Measurements from ENCODE around the gene EIF3K.

EIF3K gene

GRCh38 chr19:38683393-38684077 is 64.5 kb downstream of the EIF3K start:
- Histone ChIP-seq H3K9me3 (ENCODE audit: low read length) (peaks cover 3% of the 10 kb centered on the region), H3K4me3 (ENCODE audit: low read length) (no peak overlapping the region), H2AFZ (ENCODE audit: low read depth, low read length) (no peak overlapping the region), H3K4me1 (ENCODE audit: insufficient read depth, low read length) (peaks cover 12% of the 10 kb centered on the region), H3K36me3 (ENCODE audit: insufficient read depth, low read length) (peaks cover 8% of the 10 kb centered on the region), H3K27me3 (ENCODE audit: insufficient read depth, low read length) (no peaks in the 10 kb centered on the region)

GRCh38 chr19:38684078-38684861 is 65.3 kb downstream of the EIF3K start:
- Histone ChIP-seq H3K9me3 (ENCODE audit: low read length) (peaks cover 3% of the 10 kb centered on the region), H2AFZ (ENCODE audit: low read depth, low read length) (no peak overlapping the region), H3K4me3 (ENCODE audit: low read length) (no peak overlapping the region), H3K27me3 (ENCODE audit: insufficient read depth, low read length) (no peaks in the 10 kb centered on the region), H3K36me3 (ENCODE audit: insufficient read depth, low read length) (peaks cover 2% of the 10 kb centered on the region), H3K4me1 (ENCODE audit: insufficient read depth, low read length) (peaks cover 12% of the 10 kb centered on the region)

- Histone ChIP-seq H3K9me3 (ENCODE audit: low read length) (peaks cover 3% of the 10 kb centered on the region), H3K4me1 (ENCODE audit: insufficient read depth, low read length) (peaks cover 12% of the 10 kb centered on the region), H3K4me3 (ENCODE audit: low read length) (no peak overlapping the region), H3K36me3 (ENCODE audit: insufficient read depth, low read length) (no peaks in the 10 kb centered on the region), H3K27me3 (ENCODE audit: insufficient read depth, low read length) (no peaks in the 10 kb centered on the region), H2AFZ (ENCODE audit: low read depth, low read length) (no peak overlapping the region)
Measured at GRCh38 chr19:38684862-38685665, 66.1 kb downstream of the EIF3K start.

GRCh38 chr19:38685666-38686529 is 66.9 kb downstream of the EIF3K start:
- Histone ChIP-seq H3K36me3 (ENCODE audit: insufficient read depth, low read length) (no peaks in the 10 kb centered on the region), H3K27me3 (ENCODE audit: insufficient read depth, low read length) (no peaks in the 10 kb centered on the region), H2AFZ (ENCODE audit: low read depth, low read length) (no peak overlapping the region), H3K4me1 (ENCODE audit: insufficient read depth, low read length) (peaks cover 12% of the 10 kb centered on the region), H3K4me3 (ENCODE audit: low read length) (no peak overlapping the region), H3K9me3 (ENCODE audit: low read length) (peaks cover 3% of the 10 kb centered on the region)

- H3K36me3 ChIP-seq (ENCODE audit: insufficient read depth, low read length): no peaks in the 10 kb centered on the region
- no peaks in the 10 kb centered on the region for H3K27me3 ChIP-seq (ENCODE audit: insufficient read depth, low read length)
- H2AFZ ChIP-seq (ENCODE audit: low read depth, low read length): no peak overlapping the region
- H3K4me1 ChIP-seq (ENCODE audit: insufficient read depth, low read length): peaks cover 12% of the 10 kb centered on the region
- peaks cover under 1% of the 10 kb centered on the region for H3K9me3 ChIP-seq (ENCODE audit: low read length)
- H3K4me3 ChIP-seq (ENCODE audit: low read length): no peak overlapping the region
Measured at GRCh38 chr19:38686530-38686888, 67.5 kb downstream of the EIF3K start.

All from neuron (in vitro differentiated cells).